Endothelial cell of umbilical vein (primary cell): ENCODE data around the gene RHEBL1. TPM values are rescaled to one million over a fixed set of nuclear protein-coding genes. Genes with fewer than 3 reads are reported as not detected.

Experiments
- Bru-seq: library from RNA; stranded (reverse); fragments of 400-500 nt; gene quantifications from one replicate; lab custom pipeline; 2021; lab: Mats Ljungman, UMichigan
- BruChase-seq, 2 experiments: library from RNA; stranded (reverse); fragments of 400-500 nt; gene quantifications; one replicate each; lab custom pipeline; 2021; lab: Mats Ljungman, UMichigan
- BruUV-seq: library from RNA; stranded (reverse); fragments of 400-500 nt; replicated peaks from 2 replicates; lab custom pipeline; 2021; lab: Mats Ljungman, UMichigan
- CTCF ChIA-PET: fragments of 300-600, 350-600 bp; sonication (Branson Sonifier 250); formaldehyde crosslinking; loops from one replicate; lab custom pipeline; 2021; ENCODE audit warnings: antibody characterized with exemption, inconsistent platforms; lab: Charles Lee
- POLR2A ChIA-PET: fragments of 300-600, 350-600 bp; sonication (Branson Sonifier 250); formaldehyde crosslinking; loops from one replicate; lab custom pipeline; 2021; ENCODE audit warnings: antibody characterized with exemption, inconsistent platforms; lab: Charles Lee
- DNase-seq: peaks from one replicate; pipeline ENCODE4 v3.0.0-alpha.2; 2011; ENCODE audit warnings: low read depth, low spot score
- FAIRE-seq: peaks from 2 replicates; lab custom pipeline; 2011; peaks lifted over from hg19 to GRCh38; lab: Jason Lieb, UNC
- H2AFZ ChIP-seq: 2 replicates; pipeline ENCODE4 v1.6.0; 2012; ENCODE audit warnings: low read depth, low read length, control low read depth, inconsistent platforms
- H3K27ac ChIP-seq: 2 replicates; pipeline ENCODE4 v1.5.1; 2011; ENCODE audit warnings: low read depth, mild to moderate bottlenecking, control low read depth, low read length, moderate library complexity; ENCODE audit not compliant: insufficient read depth
- H3K27me3 ChIP-seq, 2 experiments: 2 replicates each; pipeline versions ENCODE4 v1.6.0 to v1.6.1; 2011; ENCODE audit warnings: low read length in 2 of 2, mixed read lengths in 1 of 2; ENCODE audit not compliant: control insufficient read depth in 2 of 2, insufficient read depth in 2 of 2
- H3K36me3 ChIP-seq, 2 experiments: 2 replicates in 1 of 2; 3 replicates in 1 of 2; pipeline ENCODE4 v1.5.1; 2011; ENCODE audit warnings: low read length in 2 of 2, mild to moderate bottlenecking in 1 of 2, moderate library complexity in 1 of 2; ENCODE audit not compliant: control insufficient read depth in 2 of 2, insufficient read depth in 2 of 2; ENCODE audit errors: extremely low read depth in 1 of 2
- H3K4me1 ChIP-seq: 3 replicates; pipeline ENCODE4 v1.5.1; 2011; ENCODE audit warnings: mild to moderate bottlenecking, low read length; ENCODE audit not compliant: control insufficient read depth, insufficient read depth; ENCODE audit errors: extremely low read depth
- H3K4me2 ChIP-seq: 2 replicates; pipeline ENCODE4 v1.6.1; 2011; ENCODE audit warnings: low read length, control low read depth, mixed read lengths; ENCODE audit not compliant: insufficient read depth
- H3K4me3 ChIP-seq, 3 experiments: fragments of 200-600 bp in 1 of 3; sonication (generic), shearing (Covaris generic) in 1 of 3; replicated peaks in 1 of 3; 2 replicates each; pipeline ENCODE4 v1.5.1; 2011 to 2016; ENCODE audit warnings: control low read depth in 3 of 3, low read length in 3 of 3, mild to moderate bottlenecking in 2 of 3, inconsistent platforms in 1 of 3, low read depth in 1 of 3, moderate library complexity in 1 of 3; ENCODE audit not compliant: insufficient read depth in 1 of 3
- H3K79me2 ChIP-seq: 2 replicates; pipeline ENCODE4 v1.6.0; 2012; ENCODE audit warnings: low read length, inconsistent platforms; ENCODE audit not compliant: control insufficient read depth, insufficient read depth
- H3K9ac ChIP-seq: replicated peaks from 2 replicates; pipeline ENCODE3; 2011; ENCODE audit warnings: low read length, control low read depth; ENCODE audit not compliant: insufficient read depth; ENCODE audit errors: extremely low read depth
- H3K9me1 ChIP-seq: replicated peaks from 3 replicates; pipeline ENCODE4 v1.6.0; 2011; ENCODE audit warnings: mild to moderate bottlenecking, low read length; ENCODE audit not compliant: control insufficient read depth, insufficient read depth; ENCODE audit errors: extremely low read depth
- H3K9me3 ChIP-seq: replicated peaks from 2 replicates; pipeline ENCODE4 v1.5.1; 2012; ENCODE audit warnings: low read length, inconsistent platforms; ENCODE audit not compliant: control insufficient read depth, insufficient read depth
- H4K20me1 ChIP-seq: replicated peaks from 2 replicates; pipeline ENCODE3; 2011; ENCODE audit warnings: mild to moderate bottlenecking, low read length; ENCODE audit not compliant: control insufficient read depth, insufficient read depth; ENCODE audit errors: extremely low read depth
- CTCF ChIP-seq, 2 donors: IDR thresholded peaks; 1 replicate in 1 of 2; 2 replicates in 1 of 2; pipeline ENCODE4 v1.5.1; 2011; ENCODE audit warnings: low read length in 2 of 2, mild to moderate bottlenecking in 2 of 2, moderate library complexity in 2 of 2, control low read depth in 1 of 2, inconsistent platforms in 1 of 2, low read depth in 1 of 2; ENCODE audit not compliant: insufficient read depth in 1 of 2; ENCODE audit errors: extremely low read depth in 1 of 2
- EZH2 ChIP-seq: IDR thresholded peaks from 2 replicates; pipeline ENCODE4 v1.6.1; 2012; ENCODE audit warnings: borderline replicate concordance, low read depth, mild to moderate bottlenecking, moderate library complexity, low read length, inconsistent platforms; ENCODE audit not compliant: severe bottlenecking
- FOS ChIP-seq: IDR thresholded peaks from 2 replicates; pipeline ENCODE4 v1.6.1; 2011; ENCODE audit warnings: mild to moderate bottlenecking, low read length, moderate library complexity, borderline replicate concordance; ENCODE audit not compliant: insufficient read depth
- GATA2 ChIP-seq: IDR thresholded peaks from 2 replicates; pipeline ENCODE4 v1.7.0; 2011; ENCODE audit warnings: low read depth, mild to moderate bottlenecking, moderate library complexity, mixed read lengths, low read length; ENCODE audit not compliant: insufficient read length, insufficient read depth
- JUN ChIP-seq: IDR thresholded peaks from 2 replicates; pipeline ENCODE4 v1.6.1; 2011; ENCODE audit warnings: borderline replicate concordance, low read depth; ENCODE audit not compliant: insufficient read length, insufficient read depth
- MAX ChIP-seq: IDR thresholded peaks from 2 replicates; pipeline ENCODE4 v1.6.1; 2011; ENCODE audit not compliant: insufficient read depth, insufficient read length
- MYC ChIP-seq: IDR thresholded peaks from one replicate; pipeline ENCODE4 v1.6.1; 2011; ENCODE audit warnings: mild to moderate bottlenecking, low read depth, low read length
- POLR2A ChIP-seq: IDR thresholded peaks from 2 replicates; pipeline ENCODE4 v1.6.1; 2012; ENCODE audit warnings: low read depth, mild to moderate bottlenecking, control low read depth, low read length
- POLR2AphosphoS5 ChIP-seq: IDR thresholded peaks from 2 replicates; pipeline ENCODE4 v1.6.1; 2012; ENCODE audit warnings: low read depth, mild to moderate bottlenecking, control low read depth, low read length, moderate library complexity; ENCODE audit not compliant: insufficient read depth
- dilution Hi-C: fragments of 300-500 bp; cut with MboI; formaldehyde crosslinking; loops from one replicate; pipeline ENCODE4 v1.15.0; 2019; ENCODE audit warnings: low sequenced_read_pairs; ENCODE audit not compliant: extremely low pct_ligation_motif_present
- intact Hi-C: fragments of 100-400 bp; cut with micrococcal nuclease; formaldehyde crosslinking; loops from one replicate; pipeline ENCODE4 v1.10.0; 2022
- long read RNA-seq: library from polyadenylated mRNA; stranded (forward); transcript quantifications from one replicate; pipeline ENCODE4 v2.0.0, GENCODE V29; 2021
- polyA minus RNA-seq, 3 experiments: library from RNA; depleted of rRNA, polyadenylated mRNA; stranded (reverse); fragments of >200 nt; gene quantifications; 1 replicate in 1 of 3; 2 replicates in 2 of 3; pipeline ENCODE4 v1.2.3, GENCODE V29; 2011
- polyA plus RNA-seq, 4 experiments: library from polyadenylated mRNA; depleted of rRNA in 3 of 4; stranded (reverse) in 3 of 4; unstranded in 1 of 4; fragments of >200 nt; gene quantifications; 2 replicates each; pipeline versions ENCODE4 v1.2.1 to v1.2.3, GENCODE V29; 2011 to 2012; ENCODE audit warnings: missing spikeins in 1 of 4
- total RNA-seq: library from RNA; stranded (reverse); gene quantifications from 2 replicates; pipeline ENCODE4 v1.2.3, GENCODE V29; 2021

Gene RHEBL1
- total RNA-seq (2.3 and 2.6 TPM in 2 replicates), polyA plus RNA-seq (2.2 and 2.7 TPM in 2 replicates), polyA minus RNA-seq (1.5 TPM in 1 of 2 replicates, not detected in the other), Bru-seq, nascent RNA (percentile 28 among the genes with signal in this experiment), BruChase-seq, experiment 1, labeled RNA remaining after a 6-hour chase (percentile 53 among the genes with signal in this experiment), BruChase-seq, experiment 2, labeled RNA remaining after a 2-hour chase (percentile 38 among the genes with signal in this experiment)
- 1.7 and 2.1 TPM in 2 replicates for polyA plus RNA-seq (2011; cell fraction: cytosol; rRNA removed)
- polyA plus RNA-seq (2011; cell fraction: nucleus; rRNA removed) = 1.6 and 2.2 TPM in 2 replicates
- polyA plus RNA-seq (2012) = 2.0 and 2.6 TPM in 2 replicates
- 2.7 TPM for polyA minus RNA-seq (2011; cell fraction: cytosol; rRNA and poly(A)+ RNA removed)
- polyA minus RNA-seq (2011; cell fraction: nucleus; rRNA and poly(A)+ RNA removed) = 0.63 TPM in 1 of 2 replicates, not detected in the other
- long read RNA-seq, transcript RHEBL1-201 (8 exons, 1,210 nt) = major isoform, 6 of 14 reads
- long read RNA-seq, partial matches to known transcripts = 4 of 14 reads
- long read RNA-seq, other reads (novel, unspliced or antisense) = 2 of 14 reads

GRCh38 chr12:49069507-49070346 is at the start of gene RHEBL1:
Gene RHEBL1 (minus strand): TSS chr12:49069979. CDS start chr12:49069785, 194 bp downstream.
- FAIRE-seq = peak; percentile 94
- intact Hi-C loops = loop anchor here (1.0 kb wide), 1 partner anchor 24 kb away; no protein-coding TSS in a partner anchor

More at GRCh38 chr12:49069507-49070346, at the start of gene RHEBL1:
- Histone ChIP-seq H3K27me3 (no peaks in the 10 kb centered on the region), H4K20me1 (no peaks in the 10 kb centered on the region), H3K36me3 (no peaks in the 10 kb centered on the region), H3K9me1 (no peaks in the 10 kb centered on the region), H3K27ac (peak within 1 kb of the TSS; percentile 30), H3K9me3 (no peaks in the 10 kb centered on the region), H3K79me2 (no peaks in the 10 kb centered on the region), H3K4me2 (peak within 1 kb of the TSS; percentile 95), H3K4me3 (peak within 1 kb of the TSS; percentile 61 to 81 (median 64)), H3K4me1 (peaks cover 12% of the 10 kb centered on the region), H2AFZ (peak within 1 kb of the TSS; percentile 97), H3K9ac (peak within 1 kb of the TSS; percentile 69)
- no TSS peak for BruUV-seq
- ChIA-PET CTCF (interaction anchor here (0.6 to 2.3 kb wide), 13 partner anchors 13 to 167 kb away, joined by 3 to 24 read pairs (median 4); partner anchors contain the start of genes DHH and TUBA1B), POLR2A (interaction anchor here (0.9 to 1.5 kb wide), 5 partner anchors 11 to 119 kb away, joined by 3 to 13 read pairs (median 4); partner anchors contain the start of genes TUBA1A and TUBA1B)
- peak; percentile 98 for DNase-seq
- dilution Hi-C loops = no loop called here
- TF ChIP-seq FOS (no peak), GATA2 (no peak), MAX (peak; percentile 75), MYC (no peak), CTCF (IDR thresholded peaks at IDR 0.05; ENCODE audit: extremely low read depth in 1 of 2, insufficient read depth in 1 of 2, low read depth in 1 of 2, low read length in 2 of 2) (peak in 1 of 2 donors; percentile 13), EZH2 (no peak), POLR2AphosphoS5 (no peak), JUN (no peak), POLR2A (peak; percentile 70)
